ENCODE data around the gene STOM. TPM values are rescaled to one million over a fixed set of nuclear protein-coding genes. Genes with fewer than 3 reads are reported as not detected.
A peak's percentile ranks its signal among the peaks of the same experiment; 100 is the strongest.

The STOM gene
- total and polyA plus RNA-seq, 2 of the 8 experiments (the other 6 are each of a cell fraction or from before 2014, with no cell fraction given): 25.2 to 60.4 TPM

GRCh38 chr9:121369595-121370265, at the start of gene STOM (continued):
- TF ChIP-seq NRF1 (IDR thresholded peaks at IDR 0.05; ENCODE audit: low read depth, low read length) (no peak), RNF2 (IDR thresholded peaks at IDR 0.05; ENCODE audit: borderline replicate concordance, low read depth, low read length, missing control alignments, poor library complexity, severe bottlenecking) (peak; percentile 43), PHF8 (conservative IDR thresholded peaks at IDR 0.05; ENCODE audit: low read depth, low read length) (peak; percentile 92), E2F6 (IDR thresholded peaks at IDR 0.05) (peak; percentile 93), SAP30 (IDR thresholded peaks at IDR 0.05; ENCODE audit: insufficient read depth, insufficient replicate concordance, low read length) (peak; percentile 7), TEAD4 (IDR thresholded peaks at IDR 0.05; ENCODE audit: low read depth, low read length) (no peak), KDM4A (IDR thresholded peaks at IDR 0.05; ENCODE audit: low read depth, low read length, severe bottlenecking) (peak; percentile 92), SIN3A (conservative IDR thresholded peaks at IDR 0.05 in 1 of 2, IDR thresholded peaks at IDR 0.05 in 1 of 2; ENCODE audit: low read depth in 1 of 2, low read length in 2 of 2) (0 out of 4 replicates have a peak, but pooled peaks of 1 of the 2 experiments have one; percentile 30), MAX (IDR thresholded peaks at IDR 0.05) (peak; percentile 85)
